Measurements from ENCODE around the gene DNAJC13. TPM values are rescaled to one million over a fixed set of nuclear protein-coding genes. Genes with fewer than 3 reads are reported as not detected.

Gene DNAJC13
- total and polyA plus RNA-seq, 4 donors, result 38.1 to 82.2 (median 46.6) TPM

DNA sequence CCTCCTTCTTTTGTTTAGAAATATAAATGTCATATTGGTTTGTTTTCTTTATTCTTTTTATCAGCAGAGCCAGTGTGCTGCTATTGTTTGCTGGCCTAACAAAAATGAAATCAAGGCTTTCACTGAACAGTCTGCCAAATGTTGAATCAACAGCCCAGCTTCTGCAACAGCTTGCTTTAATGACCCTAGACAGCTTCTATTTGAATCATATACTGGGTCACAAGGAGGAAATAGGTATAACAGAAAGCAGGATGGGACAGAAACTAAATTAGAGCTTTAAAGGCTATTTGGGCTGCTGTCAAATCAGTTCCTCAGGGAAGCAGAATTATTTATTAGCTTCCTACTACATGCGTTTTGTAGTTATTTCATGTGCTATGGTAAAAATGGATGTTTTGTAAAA, 12.1 kb upstream of the DNAJC13 start:
- Histone ChIP-seq H3K27me3 (ENCODE audit: control insufficient read depth, insufficient read depth, low read length) (no peaks in the 10 kb centered on the region), H3K27ac (ENCODE audit: low read depth, low read length) (no peak overlapping the region), H3K4me1 (ENCODE audit: control insufficient read depth, insufficient read depth, low read length) (no peaks in the 10 kb centered on the region), H3K9me3 (ENCODE audit: control insufficient read depth, insufficient read depth, low read length) (no peaks in the 10 kb centered on the region), H3K4me3 (ENCODE audit: low read depth, low read length) (no peak overlapping the region), H3K36me3 (ENCODE audit: control insufficient read depth, insufficient read depth, low read length) (no peaks in the 10 kb centered on the region)
- no CpG with 5 or more reads among the region's 1 CpG for WGBS (ENCODE audit: insufficient coverage)
- DNase-seq (ENCODE audit: low read depth in 4 of 6, low spot score in 6 of 6), result peak in 2 of 6 donors; percentile 11 to 37

DNA sequence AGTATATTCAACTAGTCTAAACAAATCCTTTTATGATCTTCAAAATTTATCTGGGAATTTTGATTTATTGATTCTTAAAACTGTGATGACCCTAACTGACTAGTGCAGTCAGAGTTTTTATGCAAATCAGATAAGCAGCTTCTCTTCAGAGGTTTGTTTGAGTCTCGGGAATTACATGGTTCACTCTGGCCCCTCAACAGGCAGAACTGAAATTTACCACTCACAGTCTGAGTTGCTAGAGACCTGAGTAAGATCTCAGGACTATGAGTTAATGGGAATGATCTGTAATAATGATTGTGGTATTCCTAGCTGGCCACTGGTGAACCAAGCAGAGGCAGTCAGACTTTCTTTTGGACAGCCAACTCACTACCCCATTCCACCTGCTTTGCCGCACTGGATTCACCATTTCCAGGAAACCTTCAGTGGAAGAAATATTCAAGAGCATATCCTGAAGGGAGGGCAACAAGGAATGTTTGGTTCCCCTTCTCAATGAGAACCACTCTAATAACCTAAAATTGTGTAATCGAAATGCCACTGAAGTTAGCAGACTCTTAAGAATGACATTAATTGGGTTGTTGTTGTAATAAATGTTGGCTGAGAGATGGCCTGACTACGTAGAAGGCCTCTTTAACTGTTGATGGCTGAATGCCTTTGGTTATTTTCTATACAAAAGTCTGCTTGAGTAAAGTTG, 11.5 kb upstream of the DNAJC13 start:
- H3K27me3 ChIP-seq (ENCODE audit: control insufficient read depth, insufficient read depth, low read length), result no peaks in the 10 kb centered on the region
- no peaks in the 10 kb centered on the region for H3K4me1 ChIP-seq (ENCODE audit: control insufficient read depth, insufficient read depth, low read length)
- 83% methylated on average over 1 of the region's 4 CpGs for WGBS (ENCODE audit: insufficient coverage)
- no peak overlapping the region for H3K27ac ChIP-seq (ENCODE audit: low read depth, low read length)
- no peaks in the 10 kb centered on the region for H3K36me3 ChIP-seq (ENCODE audit: control insufficient read depth, insufficient read depth, low read length)
- H3K4me3 ChIP-seq (ENCODE audit: low read depth, low read length), result no peak overlapping the region
- no peak for DNase-seq (ENCODE audit: low read depth in 4 of 6, low spot score in 6 of 6)
- H3K9me3 ChIP-seq (ENCODE audit: control insufficient read depth, insufficient read depth, low read length), result no peaks in the 10 kb centered on the region

DNA sequence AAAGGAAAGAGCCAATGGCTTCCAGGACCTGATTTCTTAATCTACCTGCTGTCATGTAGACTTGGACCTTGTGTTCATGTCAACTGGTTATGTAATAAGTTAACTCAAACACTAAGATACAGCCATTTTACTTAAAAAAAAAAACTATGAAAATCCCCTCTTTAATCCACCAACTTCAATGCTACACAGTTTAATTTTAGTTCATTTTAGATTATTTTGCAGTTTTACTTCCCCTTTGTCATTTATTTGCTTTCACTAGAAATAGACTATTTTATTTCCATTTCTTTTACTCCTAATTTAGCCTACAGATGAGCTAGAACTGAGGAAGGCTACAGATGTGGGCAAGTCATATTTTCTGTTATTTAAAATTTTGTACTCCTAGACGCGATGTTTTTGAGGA, 10.7 kb upstream of the DNAJC13 start:
- no peaks in the 10 kb centered on the region for H3K36me3 ChIP-seq (ENCODE audit: control insufficient read depth, insufficient read depth, low read length)
- H3K27ac ChIP-seq (ENCODE audit: low read depth, low read length), result no peak overlapping the region
- WGBS (ENCODE audit: insufficient coverage), result no CpG with 5 or more reads among the region's 2 CpGs
- H3K27me3 ChIP-seq (ENCODE audit: control insufficient read depth, insufficient read depth, low read length), result no peaks in the 10 kb centered on the region
- no peaks in the 10 kb centered on the region for H3K4me1 ChIP-seq (ENCODE audit: control insufficient read depth, insufficient read depth, low read length)
- no peak overlapping the region for H3K4me3 ChIP-seq (ENCODE audit: low read depth, low read length)
- no peak for DNase-seq (ENCODE audit: low read depth in 4 of 6, low spot score in 6 of 6)
- H3K9me3 ChIP-seq (ENCODE audit: control insufficient read depth, insufficient read depth, low read length), result no peaks in the 10 kb centered on the region

DNA sequence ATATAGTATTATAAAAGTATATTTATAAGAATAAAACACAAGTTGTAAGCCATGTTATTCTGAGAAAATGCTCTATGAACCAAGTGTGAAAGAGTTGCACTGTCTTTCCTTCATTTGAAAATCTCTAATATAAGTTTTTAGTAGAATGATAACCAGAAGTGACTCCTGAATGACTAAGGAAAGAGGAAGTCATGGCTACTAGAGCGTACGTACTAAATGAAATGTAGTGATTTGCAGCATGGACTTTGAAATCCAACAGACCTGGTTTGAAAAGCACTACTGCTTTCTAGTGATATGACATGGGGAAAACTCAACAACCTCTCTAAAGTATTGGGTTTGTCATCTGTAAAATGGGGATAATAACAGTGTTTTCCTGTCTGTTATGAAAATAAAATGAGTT, 10.3 kb upstream of the DNAJC13 start:
- Histone ChIP-seq H3K27ac (ENCODE audit: low read depth, low read length) (no peak overlapping the region), H3K27me3 (ENCODE audit: control insufficient read depth, insufficient read depth, low read length) (no peaks in the 10 kb centered on the region), H3K9me3 (ENCODE audit: control insufficient read depth, insufficient read depth, low read length) (no peaks in the 10 kb centered on the region), H3K36me3 (ENCODE audit: control insufficient read depth, insufficient read depth, low read length) (no peaks in the 10 kb centered on the region), H3K4me3 (ENCODE audit: low read depth, low read length) (no peak overlapping the region), H3K4me1 (ENCODE audit: control insufficient read depth, insufficient read depth, low read length) (no peaks in the 10 kb centered on the region)
- no peak for DNase-seq (ENCODE audit: low read depth in 4 of 6, low spot score in 6 of 6)
- 100% methylated on average over 2 of the region's 2 CpGs for WGBS (ENCODE audit: insufficient coverage)

DNA sequence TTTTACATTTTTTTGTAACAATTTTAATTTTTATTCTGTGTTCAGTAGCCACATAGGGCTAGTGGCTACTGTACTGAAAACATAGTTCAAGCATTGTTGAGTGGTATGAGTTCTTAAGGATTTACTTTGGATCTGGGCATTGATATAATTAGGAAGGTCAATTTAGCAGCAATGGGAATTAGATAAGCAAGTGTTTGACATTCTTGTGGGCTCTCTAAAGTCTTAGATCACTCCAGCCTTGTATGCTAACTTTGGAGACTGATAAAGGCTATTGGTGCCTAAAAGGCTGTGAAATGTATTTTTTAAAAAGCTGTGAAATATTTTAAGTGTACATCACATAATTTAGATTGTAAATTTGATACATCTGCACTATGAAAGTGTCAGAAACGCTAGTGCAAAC, 2.5 kb upstream of the DNAJC13 start:
- Histone ChIP-seq H3K9me3 (ENCODE audit: control insufficient read depth, insufficient read depth, low read length) (no peaks in the 10 kb centered on the region), H3K4me1 (ENCODE audit: control insufficient read depth, insufficient read depth, low read length) (no peaks in the 10 kb centered on the region), H3K36me3 (ENCODE audit: control insufficient read depth, insufficient read depth, low read length) (no peaks in the 10 kb centered on the region), H3K27me3 (ENCODE audit: control insufficient read depth, insufficient read depth, low read length) (no peaks in the 10 kb centered on the region), H3K4me3 (ENCODE audit: low read depth, low read length) (no peak overlapping the region), H3K27ac (ENCODE audit: low read depth, low read length) (no peak overlapping the region)
- DNase-seq (ENCODE audit: low read depth in 4 of 6, low spot score in 6 of 6), result no peak
- WGBS (ENCODE audit: insufficient coverage), result no CpG with 5 or more reads among the region's 1 CpG

DNA sequence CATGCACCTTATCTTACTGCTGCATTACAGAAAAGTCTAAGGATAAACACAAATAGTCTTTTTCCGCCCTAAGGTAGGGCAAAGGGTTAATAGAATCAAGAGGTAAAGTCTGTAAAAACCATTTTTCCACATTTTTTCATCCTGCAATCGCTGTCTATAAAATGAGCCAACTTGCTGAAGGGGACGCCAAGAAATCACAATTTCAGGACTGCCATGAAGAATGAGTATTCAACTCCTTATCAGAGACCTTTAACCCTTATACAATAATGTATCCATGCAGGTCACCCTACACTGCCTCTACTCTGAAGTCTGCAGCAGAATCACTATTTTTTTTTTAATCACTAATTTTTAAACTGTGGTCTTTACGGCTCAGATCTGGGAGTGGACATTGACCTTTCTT, 1.1 kb upstream of the DNAJC13 start:
- H3K9me3 ChIP-seq (ENCODE audit: control insufficient read depth, insufficient read depth, low read length), result no peaks in the 10 kb centered on the region
- WGBS (ENCODE audit: insufficient coverage), result 87% methylated on average over 3 of the region's 4 CpGs
- no peaks in the 10 kb centered on the region for H3K4me1 ChIP-seq (ENCODE audit: control insufficient read depth, insufficient read depth, low read length)
- H3K36me3 ChIP-seq (ENCODE audit: control insufficient read depth, insufficient read depth, low read length), result peaks cover 4% of the 10 kb centered on the region
- no peak for DNase-seq (ENCODE audit: low read depth in 4 of 6, low spot score in 6 of 6)
- no peak overlapping the region for H3K4me3 ChIP-seq (ENCODE audit: low read depth, low read length)
- H3K27ac ChIP-seq (ENCODE audit: low read depth, low read length), result no peak overlapping the region
- no peaks in the 10 kb centered on the region for H3K27me3 ChIP-seq (ENCODE audit: control insufficient read depth, insufficient read depth, low read length)

DNA sequence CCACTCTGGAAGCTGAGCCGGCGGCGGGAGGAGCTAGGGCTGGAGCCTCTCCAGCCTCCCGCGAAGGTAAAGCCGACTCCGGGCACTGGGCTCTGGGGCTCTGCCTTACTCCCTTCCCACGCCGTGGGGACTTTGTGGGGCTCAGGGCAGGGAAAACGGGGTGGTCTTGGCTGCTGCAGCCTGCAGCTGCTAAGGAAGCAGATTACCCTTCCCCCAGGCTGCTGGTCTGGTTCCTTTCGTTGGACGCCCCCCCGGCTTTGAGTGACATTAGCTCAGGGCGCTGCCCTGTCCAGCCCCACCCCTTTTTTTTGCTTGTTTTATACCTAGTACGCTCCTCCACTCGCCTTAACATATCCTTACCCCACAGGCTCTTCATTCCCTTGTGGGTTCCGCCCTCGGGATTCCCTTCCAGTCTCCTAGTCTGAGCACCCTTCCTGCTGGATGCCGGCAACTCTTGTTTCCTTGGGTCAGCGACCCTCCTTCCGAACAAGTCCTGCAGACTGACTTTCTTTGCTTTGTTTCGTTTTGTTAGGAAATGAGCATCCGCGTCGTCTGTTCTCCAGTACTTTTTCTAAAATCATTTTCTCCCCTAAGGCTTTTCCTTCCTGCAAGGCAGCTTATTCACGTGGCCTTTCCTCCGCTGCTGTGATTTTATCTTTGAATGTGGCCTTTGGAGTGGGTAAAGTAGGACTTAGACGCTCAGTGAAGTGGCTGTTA, 551 bp downstream of the DNAJC13 start:
- DNase-seq (ENCODE audit: low read depth in 4 of 6, low spot score in 6 of 6), result peak in 3 of 6 donors; percentile 14 to 38 (median 36)
- Histone ChIP-seq H3K36me3 (ENCODE audit: control insufficient read depth, insufficient read depth, low read length) (peaks cover 4% of the 10 kb centered on the region), H3K27ac (ENCODE audit: low read depth, low read length) (peak overlapping the region; percentile 90), H3K4me1 (ENCODE audit: control insufficient read depth, insufficient read depth, low read length) (no peaks in the 10 kb centered on the region), H3K4me3 (ENCODE audit: low read depth, low read length) (peak overlapping the region; percentile 99), H3K9me3 (ENCODE audit: control insufficient read depth, insufficient read depth, low read length) (no peaks in the 10 kb centered on the region), H3K27me3 (ENCODE audit: control insufficient read depth, insufficient read depth, low read length) (no peaks in the 10 kb centered on the region)
- under 1% methylated on average over 21 of the region's 28 CpGs for WGBS (ENCODE audit: insufficient coverage)

DNA sequence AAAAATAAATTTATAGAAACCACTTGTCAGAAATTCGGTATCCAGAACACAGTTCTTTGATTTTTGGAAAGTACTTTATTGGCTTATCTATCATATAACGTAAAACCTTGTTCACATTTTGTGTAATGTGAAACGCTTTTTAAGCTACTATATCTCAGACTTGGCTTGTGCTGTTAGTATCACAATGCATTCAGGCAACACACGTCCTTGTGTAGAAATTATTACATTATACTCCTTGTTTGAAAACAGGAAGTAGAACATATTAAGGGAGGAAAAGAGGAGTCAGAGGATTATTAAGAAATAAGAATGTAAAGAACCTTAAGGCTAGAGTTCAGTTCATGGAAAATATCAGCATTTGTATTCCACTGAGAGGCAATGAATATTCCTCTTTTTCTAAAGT, 1.6 kb downstream of the DNAJC13 start:
- no peak for DNase-seq (ENCODE audit: low read depth in 4 of 6, low spot score in 6 of 6)
- Histone ChIP-seq H3K27ac (ENCODE audit: low read depth, low read length) (no peak overlapping the region), H3K27me3 (ENCODE audit: control insufficient read depth, insufficient read depth, low read length) (no peaks in the 10 kb centered on the region), H3K4me1 (ENCODE audit: control insufficient read depth, insufficient read depth, low read length) (no peaks in the 10 kb centered on the region), H3K36me3 (ENCODE audit: control insufficient read depth, insufficient read depth, low read length) (peaks cover 4% of the 10 kb centered on the region), H3K4me3 (ENCODE audit: low read depth, low read length) (no peak overlapping the region), H3K9me3 (ENCODE audit: control insufficient read depth, insufficient read depth, low read length) (no peaks in the 10 kb centered on the region)
- WGBS (ENCODE audit: insufficient coverage), result no CpG with 5 or more reads among the region's 4 CpGs

DNA sequence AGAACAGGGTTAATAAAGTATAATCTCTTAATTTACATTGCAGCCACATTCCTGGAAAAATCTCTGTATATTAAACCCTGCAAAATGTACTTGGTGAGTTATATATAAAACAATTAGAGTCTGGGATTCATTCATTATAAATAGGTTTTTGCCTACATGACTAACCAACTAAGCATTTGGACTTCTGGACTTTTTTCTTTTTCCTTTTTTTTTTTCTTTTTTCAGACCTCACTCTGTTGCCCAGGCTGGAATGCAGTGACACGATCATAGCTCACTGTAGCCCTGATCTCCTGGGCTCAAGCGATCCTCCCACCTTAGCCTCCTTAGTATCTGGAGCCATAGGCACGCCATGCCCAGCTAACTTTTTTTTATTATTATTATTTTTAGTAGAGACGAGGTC, 4.5 kb downstream of the DNAJC13 start:
- H3K4me1 ChIP-seq (ENCODE audit: control insufficient read depth, insufficient read depth, low read length), result no peaks in the 10 kb centered on the region
- no peak overlapping the region for H3K4me3 ChIP-seq (ENCODE audit: low read depth, low read length)
- WGBS (ENCODE audit: insufficient coverage), result 94% methylated on average over 2 of the region's 4 CpGs
- H3K36me3 ChIP-seq (ENCODE audit: control insufficient read depth, insufficient read depth, low read length), result peaks cover 4% of the 10 kb centered on the region
- no peaks in the 10 kb centered on the region for H3K27me3 ChIP-seq (ENCODE audit: control insufficient read depth, insufficient read depth, low read length)
- no peaks in the 10 kb centered on the region for H3K9me3 ChIP-seq (ENCODE audit: control insufficient read depth, insufficient read depth, low read length)
- H3K27ac ChIP-seq (ENCODE audit: low read depth, low read length), result no peak overlapping the region
- no peak for DNase-seq (ENCODE audit: low read depth in 4 of 6, low spot score in 6 of 6)

DNA sequence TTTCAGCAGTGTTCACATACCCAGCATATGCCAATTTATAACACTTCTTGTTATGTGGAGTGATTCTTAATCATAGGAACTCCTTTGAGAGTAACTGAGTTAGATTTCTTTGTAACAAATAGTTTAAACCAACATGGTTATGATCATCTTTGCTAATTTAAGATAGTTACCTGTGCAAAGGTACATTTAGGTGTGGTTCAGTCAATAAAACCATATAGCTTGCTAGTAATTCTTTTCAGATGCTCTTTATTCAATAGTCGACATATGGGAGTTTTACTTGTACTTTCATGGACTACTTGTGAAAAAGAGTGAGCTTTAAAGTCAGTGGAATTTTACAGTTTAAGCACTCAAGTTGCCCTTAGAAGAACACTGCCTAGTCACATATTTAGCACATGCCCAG, 5.2 kb downstream of the DNAJC13 start:
- Histone ChIP-seq H3K4me1 (ENCODE audit: control insufficient read depth, insufficient read depth, low read length) (no peaks in the 10 kb centered on the region), H3K9me3 (ENCODE audit: control insufficient read depth, insufficient read depth, low read length) (no peaks in the 10 kb centered on the region)
- WGBS (ENCODE audit: insufficient coverage), result no CpG with 5 or more reads among the region's 1 CpG

More for the DNA sequence above, 5.2 kb downstream of the DNAJC13 start:
- no peak overlapping the region for H3K27ac ChIP-seq (ENCODE audit: low read depth, low read length)
- peaks cover 4% of the 10 kb centered on the region for H3K36me3 ChIP-seq (ENCODE audit: control insufficient read depth, insufficient read depth, low read length)
- H3K27me3 ChIP-seq (ENCODE audit: control insufficient read depth, insufficient read depth, low read length), result no peaks in the 10 kb centered on the region
- no peak overlapping the region for H3K4me3 ChIP-seq (ENCODE audit: low read depth, low read length)
- DNase-seq (ENCODE audit: low read depth in 4 of 6, low spot score in 6 of 6), result no peak

All from spinal cord (tissue), 10 donors.